Stimulated activated CD4-positive, alpha-beta T cell treated with anti-CD3 and anti-CD28 coated beads, TNF-alpha, amount 100 ng/mL, for 48 hours (primary cell): ENCODE measurements around the gene VASP.

Source experiments
- DNase-seq, 3 donors: peaks; one replicate each; pipeline ENCODE4 v3.0.0-alpha.2; 2020; ENCODE audit warnings: low read depth in 3 of 3

The VASP gene

GRCh38 chr19:45547965-45548609 lies 40.8 kb downstream of the VASP start:
- DNase-seq = no peak

DNA sequence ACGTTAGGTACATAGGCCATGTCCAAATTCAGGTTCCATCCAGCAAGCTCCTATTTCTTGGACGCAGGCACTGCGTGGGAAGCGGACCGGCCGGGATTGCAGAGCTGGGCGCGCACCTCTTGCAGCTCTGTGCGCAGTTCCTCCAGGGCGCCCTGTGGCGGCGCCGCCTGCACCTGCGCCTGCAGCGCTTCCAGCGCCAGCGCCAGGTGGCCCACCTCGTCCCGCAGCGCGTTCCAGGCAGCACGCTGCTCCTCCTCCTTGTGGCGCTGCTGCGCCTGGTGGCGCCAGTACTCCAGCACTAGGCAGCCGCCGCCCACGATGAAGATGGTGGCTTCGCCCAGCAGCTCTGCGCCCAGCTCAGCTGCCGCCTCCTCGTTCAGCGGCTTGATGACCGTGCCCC lies 46.2 kb downstream of the VASP start:
- no peak for DNase-seq

- DNase-seq = no peak
These were observed 47.2 kb downstream of the VASP start for GRCh38 chr19:45554481-45554880.

- DNase-seq = no peak
These were observed 49.6 kb downstream of the VASP start for GRCh38 chr19:45556835-45557234.

DNA sequence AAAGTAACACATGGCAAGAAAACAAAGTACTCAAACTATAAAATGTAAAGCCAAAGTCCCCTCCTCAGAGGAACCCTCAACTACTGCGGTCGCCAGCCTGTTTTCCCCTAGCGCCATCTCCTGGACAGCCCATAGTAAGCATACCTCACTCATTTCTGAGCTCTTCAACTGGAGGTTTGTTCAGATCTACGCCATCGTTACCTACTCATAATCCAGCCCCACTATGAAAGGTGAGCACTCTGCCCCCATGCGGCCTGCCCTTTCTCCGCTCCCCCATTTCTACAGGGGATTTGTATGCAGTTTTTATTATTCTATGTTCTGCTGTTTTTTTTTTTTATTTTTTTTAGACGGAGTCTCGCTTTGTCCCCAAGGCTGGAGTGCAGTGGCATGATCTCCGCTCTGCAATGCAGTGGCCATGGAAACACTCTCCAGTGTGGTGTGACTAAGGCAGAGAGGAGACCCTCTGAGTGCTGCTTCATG lies 51.2 kb downstream of the VASP start:
- peak; percentile 26 to 63 (median 48) for DNase-seq

- no peak for DNase-seq
These were observed 52.8 kb downstream of the VASP start for GRCh38 chr19:45560038-45560437.

- DNase-seq = no peak
These were observed 53.4 kb downstream of the VASP start for GRCh38 chr19:45560686-45561085.

DNA sequence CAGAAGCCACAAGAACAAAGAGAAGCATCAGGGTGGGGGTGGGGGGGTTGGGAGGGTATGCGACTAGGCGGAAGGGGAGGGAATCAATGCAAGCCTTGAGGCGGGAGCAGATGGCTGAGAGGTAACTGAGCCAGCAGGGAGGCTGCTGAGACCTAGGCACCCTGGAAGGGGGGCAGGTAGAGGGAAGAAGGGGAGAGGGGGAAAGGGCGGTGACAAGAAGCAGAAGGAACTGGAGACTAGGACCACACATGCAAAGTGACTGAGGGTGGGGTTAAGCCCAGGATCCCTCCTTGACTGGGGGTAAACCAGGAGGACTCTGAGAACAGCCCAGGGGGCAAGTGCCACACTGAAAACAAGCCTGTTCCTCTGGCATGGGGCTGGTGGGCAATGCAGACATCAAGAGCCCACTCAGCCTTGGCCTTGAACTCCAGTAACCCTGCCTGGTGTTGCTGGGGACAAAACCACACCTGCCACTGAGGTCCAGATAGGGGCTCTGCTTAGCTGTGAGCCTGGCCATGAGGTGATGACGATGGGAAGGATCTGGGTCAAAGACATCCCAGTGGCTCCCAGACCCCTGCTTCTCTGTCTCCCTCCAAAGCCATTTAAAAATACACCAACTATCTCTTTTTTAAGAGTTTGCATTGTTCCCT lies 57.0 kb downstream of the VASP start:
- no peak for DNase-seq

GRCh38 chr19:45567609-45568008 lies 60.3 kb downstream of the VASP start:
- no peak for DNase-seq

GRCh38 chr19:45568732-45569131 lies 61.5 kb downstream of the VASP start:
- no peak for DNase-seq

DNA sequence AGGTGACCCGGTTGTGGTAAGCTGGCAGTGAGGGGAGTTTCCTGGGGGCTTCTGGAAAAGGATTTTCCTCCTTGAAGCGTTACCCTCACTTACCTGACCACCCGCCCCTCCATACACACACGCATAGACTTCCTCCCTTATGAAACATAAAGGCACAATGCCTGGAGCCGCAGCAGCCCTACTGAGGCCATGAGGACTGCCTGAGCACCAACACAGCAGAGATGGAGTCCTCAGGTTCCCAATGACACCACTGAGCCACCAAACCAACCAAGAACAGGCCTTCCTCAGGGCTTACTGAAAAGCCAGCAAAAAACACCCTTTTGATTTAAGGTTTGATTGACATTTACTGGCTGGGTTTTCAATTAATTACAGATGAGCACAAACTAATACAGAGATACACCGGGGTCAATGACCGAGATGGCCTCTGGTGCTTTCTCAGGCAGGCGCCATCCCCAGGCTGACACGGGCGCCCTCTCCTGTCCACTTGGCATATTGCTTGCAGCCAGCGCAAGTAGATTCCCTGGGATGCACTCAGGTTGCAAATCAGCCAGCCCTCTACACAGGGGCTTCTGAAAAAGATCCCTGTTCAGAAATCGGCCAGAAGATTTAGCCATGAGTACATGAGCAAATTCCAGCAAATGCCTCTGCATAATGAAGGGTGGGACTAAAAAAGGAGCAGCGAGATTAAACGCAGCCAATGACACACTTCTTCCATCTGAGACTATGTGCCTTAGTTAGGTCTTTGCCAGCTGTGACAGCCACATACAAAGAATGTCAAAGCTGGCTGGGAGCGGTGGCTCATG lies 62.5 kb downstream of the VASP start:
- peak; percentile 52 to 55 (median 55) for DNase-seq

DNA sequence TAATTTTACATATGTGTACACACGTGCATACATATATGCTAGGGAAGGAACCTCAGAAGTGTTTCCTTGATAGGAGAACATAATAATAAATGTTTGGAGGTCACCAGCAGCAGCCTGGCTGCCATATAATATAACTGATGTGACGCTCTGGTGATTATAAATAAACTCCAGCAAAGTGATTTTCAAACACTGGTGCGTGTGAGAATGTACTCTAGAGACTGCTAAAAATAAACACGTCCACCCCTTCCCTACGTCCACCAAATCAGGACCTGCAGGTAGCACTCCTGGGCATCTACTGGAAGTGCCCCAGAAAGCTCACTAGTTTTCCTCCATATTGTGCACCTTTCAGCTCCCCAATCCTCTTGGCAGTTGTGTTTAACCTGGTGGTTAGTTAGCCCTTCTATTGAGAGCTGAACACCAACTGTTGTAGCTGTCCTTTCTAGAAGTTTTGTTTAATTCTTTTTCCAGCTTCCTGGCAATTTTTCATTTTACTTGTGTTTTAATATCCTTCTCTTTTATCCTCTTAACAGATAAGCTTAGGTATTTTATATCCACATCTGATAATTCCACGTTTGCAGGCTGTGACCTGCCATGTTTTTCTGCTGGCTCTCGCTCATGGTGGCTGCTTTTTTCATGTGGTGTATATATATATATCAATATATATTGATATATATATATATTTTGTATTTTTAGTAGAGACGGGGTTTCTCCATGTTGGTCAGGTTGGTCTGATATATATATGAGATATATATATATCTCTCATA lies 64.4 kb downstream of the VASP start:
- no peak for DNase-seq

DNA sequence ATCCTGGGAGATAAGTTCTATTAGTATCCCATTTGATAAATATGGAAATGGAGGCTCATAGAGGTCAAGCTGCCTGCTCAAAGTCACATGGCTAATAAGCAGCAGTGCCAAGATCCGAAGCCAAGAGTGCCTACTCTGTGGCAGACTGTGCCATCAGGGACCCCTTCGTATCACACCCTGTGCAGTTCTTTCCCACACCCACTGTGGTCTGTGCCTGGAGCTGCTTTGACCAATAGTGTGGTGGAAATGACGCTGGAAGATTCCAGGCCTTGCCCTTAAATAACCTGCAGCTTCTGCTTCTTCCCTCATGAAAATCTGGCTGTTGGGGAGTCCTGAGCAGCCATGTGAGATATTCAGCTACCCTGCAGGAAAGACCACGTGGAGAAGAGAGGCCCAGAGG lies 67.2 kb downstream of the VASP start:
- DNase-seq = no peak

DNA sequence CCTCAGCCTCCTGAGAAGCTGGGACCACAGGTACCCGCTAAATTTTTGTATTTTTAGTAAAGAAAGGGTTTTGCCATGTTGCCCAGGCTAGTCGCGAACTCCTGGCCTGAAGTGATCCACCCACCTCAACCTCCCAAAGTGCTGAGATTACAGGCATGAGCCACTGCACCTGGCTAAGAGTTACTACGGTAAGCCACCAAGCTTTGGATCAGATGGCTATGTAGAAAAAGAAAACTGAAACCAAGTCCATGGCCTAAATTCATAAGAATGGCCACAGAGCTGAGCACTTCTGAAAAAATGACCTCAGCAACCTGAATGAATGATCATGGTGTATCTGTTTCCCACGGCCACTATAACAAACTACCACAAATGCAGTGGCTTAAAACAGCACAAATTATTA lies 67.9 kb downstream of the VASP start:
- no peak for DNase-seq
